ENCODE results near the gene SMIM41. TPM values are rescaled to one million over a fixed set of nuclear protein-coding genes. Genes with fewer than 3 reads are reported as not detected.

The SMIM41 gene
- total RNA-seq: 0.15 TPM in 1 of 2 replicates, not detected in the other

DNA sequence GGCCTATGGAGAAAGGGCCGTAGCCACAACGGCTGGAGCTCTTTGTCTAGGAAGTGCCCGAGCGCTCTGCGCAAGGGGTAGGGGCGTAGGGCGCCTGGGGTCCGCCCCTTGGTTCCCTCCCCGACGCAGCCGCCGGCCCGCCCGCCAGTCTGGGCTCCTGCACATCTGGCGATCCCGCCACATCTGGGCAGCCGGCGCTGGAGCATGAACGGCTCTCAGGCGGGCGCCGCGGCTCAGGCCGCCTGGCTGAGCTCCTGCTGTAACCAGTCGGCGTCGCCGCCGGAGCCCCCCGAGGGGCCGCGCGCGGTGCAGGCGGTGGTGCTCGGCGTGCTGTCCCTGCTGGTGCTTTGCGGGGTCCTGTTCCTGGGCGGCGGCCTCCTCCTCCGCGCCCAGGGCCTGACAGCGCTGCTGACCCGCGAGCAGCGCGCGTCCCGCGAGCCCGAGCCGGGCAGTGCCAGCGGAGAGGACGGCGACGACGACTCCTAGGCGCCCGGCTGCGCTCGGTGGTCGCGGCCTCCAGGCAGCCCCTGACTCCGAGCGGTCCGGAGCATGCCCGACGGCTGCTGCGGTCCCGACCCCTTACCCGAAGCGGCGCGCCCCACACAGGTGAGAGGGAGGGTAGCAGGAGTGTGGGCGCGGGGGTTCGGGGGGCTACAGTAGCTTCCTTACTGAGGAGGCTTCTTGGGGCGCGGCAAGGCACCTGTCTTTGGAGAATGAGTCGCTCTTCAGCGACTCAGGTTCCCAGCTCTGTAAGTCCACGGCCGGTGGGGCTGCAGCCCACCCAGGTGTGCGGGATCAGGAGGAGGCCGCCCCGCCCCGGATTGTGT lies at the start of gene SMIM41:
Gene SMIM41 (plus strand): TSS at position 129 of the 827 bp plus-strand sequence. CDS start 76 bp downstream, at position 205.
- no peak for DNase-seq (ENCODE audit: low read depth)

DNA sequence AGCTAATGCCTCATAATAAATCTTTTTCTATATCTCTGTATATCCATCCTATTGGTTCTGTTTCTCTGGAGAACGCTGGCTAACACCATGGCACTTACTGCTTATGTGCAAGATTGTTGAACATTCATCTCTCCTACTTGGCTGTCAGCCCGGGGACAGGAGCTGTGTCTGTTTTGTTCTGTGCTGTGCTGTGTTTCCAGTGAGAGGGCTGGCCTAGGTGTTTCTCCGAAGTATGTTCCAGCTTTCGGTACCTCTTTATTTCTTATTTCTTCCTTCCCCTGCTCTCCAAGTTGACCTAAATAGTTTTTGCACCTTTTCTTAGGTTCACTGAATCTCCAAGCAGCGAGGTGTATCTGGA lies 47.1 kb upstream of the SMIM41 start:
- peak; percentile 52 for DNase-seq (ENCODE audit: low read depth)

GRCh38 chr12:52032804-52033445 lies 46.6 kb upstream of the SMIM41 start:
- peak; percentile 89 for DNase-seq (ENCODE audit: low read depth)

GRCh38 chr12:52033446-52034140 lies 45.9 kb upstream of the SMIM41 start:
- DNase-seq (ENCODE audit: low read depth): no peak

DNA sequence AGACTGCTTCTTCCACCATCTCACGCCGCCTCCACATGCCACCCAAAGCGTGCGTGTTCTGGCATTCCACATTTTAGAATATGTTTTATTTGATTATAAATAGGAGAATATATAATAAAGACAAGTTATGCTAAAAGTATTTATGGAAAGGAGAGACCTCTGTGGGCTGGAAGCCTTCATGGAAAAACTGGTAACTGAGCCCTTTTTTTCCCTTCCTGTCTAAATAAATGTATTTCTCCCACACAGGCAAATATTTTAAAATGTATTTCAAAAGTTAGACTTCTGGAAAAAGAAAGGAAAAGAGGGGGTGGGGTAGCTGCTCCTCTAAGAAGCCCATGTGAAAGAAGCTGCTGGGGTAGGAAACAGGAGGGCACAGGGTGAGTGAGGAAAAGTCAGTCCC lies 44.3 kb upstream of the SMIM41 start:
- no peak for DNase-seq (ENCODE audit: low read depth)

- DNase-seq (ENCODE audit: low read depth): no peak
These were observed 43.6 kb upstream of the SMIM41 start for GRCh38 chr12:52035926-52036325.

- no peak for DNase-seq (ENCODE audit: low read depth)
These were observed 42.8 kb upstream of the SMIM41 start for GRCh38 chr12:52036587-52037171.

GRCh38 chr12:52037248-52037861 lies 42.1 kb upstream of the SMIM41 start:
- DNase-seq (ENCODE audit: low read depth): no peak

GRCh38 chr12:52038447-52038846 lies 41.1 kb upstream of the SMIM41 start:
- DNase-seq (ENCODE audit: low read depth): no peak

DNA sequence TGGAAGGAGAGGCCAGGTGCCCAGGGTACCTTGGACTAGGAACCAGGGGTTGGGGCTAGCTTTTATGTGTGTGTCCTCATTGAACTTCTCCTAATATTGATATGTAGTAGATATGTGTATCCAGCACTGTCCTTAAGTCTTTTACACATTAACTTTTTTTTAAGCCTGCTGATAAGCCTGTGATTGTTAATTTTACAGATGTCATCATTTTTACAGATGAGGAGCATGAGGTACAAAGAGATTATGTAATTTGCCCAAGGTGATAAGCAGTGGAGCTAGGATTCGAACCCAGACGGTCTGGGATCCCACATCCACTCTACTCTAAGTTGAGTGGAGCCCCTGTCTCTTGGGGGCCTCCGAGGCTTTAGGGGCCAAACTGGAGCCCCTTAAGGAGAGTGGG lies 38.5 kb upstream of the SMIM41 start:
- DNase-seq (ENCODE audit: low read depth): no peak

GRCh38 chr12:52041695-52042123 lies 37.8 kb upstream of the SMIM41 start:
- DNase-seq (ENCODE audit: low read depth): no peak

DNA sequence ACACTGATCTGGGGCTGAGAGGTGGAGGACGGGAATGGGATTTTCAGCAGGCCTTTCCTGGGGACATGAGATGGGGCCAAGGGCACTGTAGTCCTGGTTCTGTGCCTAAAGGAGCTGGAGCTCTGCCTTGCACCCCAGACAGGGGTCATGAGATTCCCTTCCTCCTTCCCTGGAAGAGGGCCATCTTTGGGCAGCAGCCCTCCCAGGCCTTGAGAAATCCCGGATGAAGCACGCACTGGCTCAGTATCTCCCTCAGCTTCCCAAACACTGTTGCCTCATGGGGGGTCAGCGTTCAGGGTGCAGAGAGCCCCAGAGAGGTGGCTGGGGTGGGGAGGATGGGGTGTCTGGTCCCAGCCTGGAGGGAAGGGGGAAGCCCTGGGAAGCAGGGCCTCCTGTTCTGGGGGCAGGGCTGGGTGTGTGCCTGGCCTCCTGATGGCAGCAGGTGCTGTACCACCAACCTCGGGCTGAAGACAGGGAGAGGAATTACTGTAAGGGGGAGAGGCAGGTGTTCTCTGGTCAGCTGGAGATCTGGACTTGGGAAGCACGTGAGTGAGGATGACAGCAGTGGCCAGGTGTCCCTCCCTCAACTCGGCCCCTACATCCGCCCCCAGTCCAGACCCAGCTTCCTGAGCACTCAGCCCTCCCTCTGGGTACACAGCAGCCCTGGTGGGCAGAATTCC lies 36.7 kb upstream of the SMIM41 start:
- no peak for DNase-seq (ENCODE audit: low read depth)

GRCh38 chr12:52043386-52044212 lies 35.9 kb upstream of the SMIM41 start:
- DNase-seq (ENCODE audit: low read depth): no peak

DNA sequence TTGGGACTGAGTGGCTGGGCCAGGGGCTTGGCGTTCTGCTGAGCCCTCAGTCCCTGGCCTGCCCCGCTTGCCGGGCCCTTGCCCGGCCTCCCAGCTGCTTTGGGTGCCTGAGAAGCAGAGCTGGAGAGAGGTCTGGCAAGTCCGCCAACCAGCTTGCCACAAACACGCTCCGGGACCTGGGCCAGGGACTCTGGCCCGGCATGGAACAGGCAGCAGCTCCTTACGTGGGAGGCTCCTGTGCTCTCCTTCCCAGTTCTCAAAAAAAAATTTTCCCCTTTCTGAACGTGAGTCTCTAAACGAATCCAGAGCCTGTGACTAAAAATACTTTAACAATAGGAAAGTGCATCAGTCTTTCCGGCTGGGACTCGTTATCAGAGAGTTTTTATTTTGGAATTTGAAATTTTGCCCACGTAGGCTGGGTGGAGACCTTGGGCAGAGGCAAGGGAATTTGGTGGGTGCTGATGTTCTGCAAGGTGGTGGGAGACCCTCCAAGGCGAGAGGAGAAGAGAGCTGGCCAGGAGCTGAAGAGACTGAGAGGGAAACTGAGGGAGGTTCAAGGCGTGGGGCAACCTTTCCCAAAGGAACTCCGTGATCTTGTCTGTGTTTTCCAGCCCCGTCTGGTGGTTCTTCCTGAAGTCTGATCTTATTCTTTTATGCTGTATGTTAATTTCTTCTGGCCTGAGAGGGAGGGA lies 35.1 kb upstream of the SMIM41 start:
- DNase-seq (ENCODE audit: low read depth): no peak

DNA sequence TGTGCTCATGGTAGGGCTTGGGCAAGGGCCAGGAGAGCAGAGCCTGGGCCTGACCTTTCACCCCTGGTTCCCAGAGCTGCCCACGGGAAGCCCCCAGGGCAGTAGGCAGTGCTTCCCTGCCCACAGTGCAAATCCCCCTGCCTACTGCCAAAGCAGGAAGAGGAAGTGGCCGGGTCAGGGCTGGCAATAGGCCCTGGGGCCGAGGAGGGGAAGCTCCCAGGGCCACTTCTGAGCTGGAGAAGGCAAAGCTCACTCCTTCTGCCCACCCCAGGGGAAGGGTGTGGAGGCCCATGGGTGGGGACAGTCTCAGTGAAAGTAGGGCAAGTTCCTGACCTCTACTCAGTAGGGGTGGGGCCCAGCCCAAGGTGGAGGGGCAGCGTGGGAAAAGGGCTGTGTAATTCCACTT lies 33.7 kb upstream of the SMIM41 start:
- no peak for DNase-seq (ENCODE audit: low read depth)

GRCh38 chr12:52046859-52047258 lies 32.6 kb upstream of the SMIM41 start:
- no peak for DNase-seq (ENCODE audit: low read depth)

GRCh38 chr12:52049286-52049685 lies 30.2 kb upstream of the SMIM41 start:
- DNase-seq (ENCODE audit: low read depth): no peak

DNA sequence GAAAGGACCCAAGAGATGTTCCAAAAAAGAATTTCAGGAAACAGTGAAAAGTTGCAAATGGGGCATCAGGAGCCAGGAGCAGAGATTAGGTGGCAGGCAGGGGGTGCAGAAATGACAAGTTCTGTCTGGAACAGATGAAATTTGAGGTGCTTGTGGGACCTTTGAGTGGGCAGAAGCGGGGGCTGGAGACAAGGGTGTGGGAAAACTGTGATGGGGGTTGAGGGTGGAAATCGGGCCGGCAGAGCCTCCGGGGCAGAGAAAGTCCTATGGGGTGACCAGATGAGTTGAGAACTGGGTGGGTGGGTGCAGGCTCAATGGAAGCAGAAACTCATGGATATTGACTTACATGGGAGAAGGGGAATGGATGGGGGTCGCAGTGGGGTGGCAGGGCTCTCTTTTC lies 29.8 kb upstream of the SMIM41 start:
- no peak for DNase-seq (ENCODE audit: low read depth)

GRCh38 chr12:52050116-52050757 lies 29.3 kb upstream of the SMIM41 start:
- DNase-seq (ENCODE audit: low read depth): peak; percentile 20

Measured in renal cortical epithelial cell (primary cell).